SK-N-SH treated with all-trans-retinoic acid at 6 μM for 48 hours (cell line): Measurements from ENCODE around the gene DNAH14.

Experiments
- ATAC-seq: fragments of 200-7000 bp; cut with Tn5 transposase; 3 replicates; pipeline ENCODE4 v1.9.1; 2020; ENCODE audit warnings: mild to moderate bottlenecking, moderate library complexity
- ARNTL ChIP-seq: fragments of 450-650 bp; formaldehyde crosslinking; IDR thresholded peaks from 2 replicates; pipeline ENCODE4 v1.5.0; 2020; ENCODE audit warnings: low read depth, mild to moderate bottlenecking, moderate library complexity, borderline replicate concordance
- BACH2 ChIP-seq: fragments of 250-450 bp; sonication (Bioruptor Pico); IDR thresholded peaks from 2 replicates; pipeline ENCODE4 v1.9.0; 2021; ENCODE audit warnings: mild to moderate bottlenecking, borderline replicate concordance
- CSDC2 ChIP-seq: fragments of 250-450 bp; sonication (Bioruptor Pico); IDR thresholded peaks from 2 replicates; pipeline ENCODE4 v1.5.0; 2020; ENCODE audit warnings: mild to moderate bottlenecking, moderate library complexity
- ESRRG ChIP-seq: fragments of 250-450 bp; sonication (Bioruptor Pico); IDR thresholded peaks from 2 replicates; pipeline ENCODE4 v1.6.1; 2021; ENCODE audit warnings: mild to moderate bottlenecking
- ISL1 ChIP-seq: fragments of 250-450 bp; sonication (Bioruptor Pico); IDR thresholded peaks from 2 replicates; pipeline ENCODE4 v2.1.2; 2022; ENCODE audit warnings: mild to moderate bottlenecking, moderate library complexity
- OSR1 ChIP-seq: fragments of 250-450 bp; sonication (Bioruptor Pico); IDR thresholded peaks from 2 replicates; pipeline ENCODE4 v1.8.0; 2022; ENCODE audit warnings: moderate library complexity, mild to moderate bottlenecking, inconsistent platforms
- PPARA ChIP-seq: fragments of 250-450 bp; sonication (Bioruptor Pico); IDR thresholded peaks from 2 replicates; pipeline ENCODE4 v1.5.0; 2020; ENCODE audit warnings: mild to moderate bottlenecking, borderline replicate concordance
- RARB ChIP-seq: fragments of 250-450 bp; sonication (Bioruptor Pico); IDR thresholded peaks from 2 replicates; pipeline ENCODE4 v1.8.0; 2021; ENCODE audit warnings: mild to moderate bottlenecking, moderate library complexity
- SNAI2 ChIP-seq: fragments of 250-450 bp; sonication (Bioruptor Pico); IDR thresholded peaks from 2 replicates; pipeline ENCODE4 v1.5.0; 2020; ENCODE audit warnings: mild to moderate bottlenecking, moderate library complexity
- TCF4 ChIP-seq: fragments of 250-450 bp; sonication (Bioruptor Pico); IDR thresholded peaks from 2 replicates; pipeline ENCODE4 v1.8.0; 2021; ENCODE audit warnings: mild to moderate bottlenecking, moderate library complexity, borderline replicate concordance
- TOX ChIP-seq: fragments of 250-450 bp; sonication (Bioruptor Pico); IDR thresholded peaks from 2 replicates; pipeline ENCODE4 v1.8.0; 2021; ENCODE audit warnings: mild to moderate bottlenecking, moderate library complexity, borderline replicate concordance
- ZC3H10 ChIP-seq: fragments of 250-450 bp; sonication (Bioruptor Pico); IDR thresholded peaks from 2 replicates; pipeline ENCODE4 v1.5.1; 2021; ENCODE audit warnings: mild to moderate bottlenecking, moderate library complexity
- ZFP3 ChIP-seq: fragments of 250-450 bp; sonication (Bioruptor Pico); IDR thresholded peaks from 2 replicates; pipeline ENCODE4 v1.5.0; 2020; ENCODE audit warnings: mild to moderate bottlenecking, moderate library complexity
- ZFP30 ChIP-seq: fragments of 450-650 bp; formaldehyde crosslinking; IDR thresholded peaks from 2 replicates; pipeline ENCODE4 v1.5.0; 2022; ENCODE audit warnings: mild to moderate bottlenecking, moderate library complexity
- ZNF70 ChIP-seq: fragments of 450-650 bp; formaldehyde crosslinking; IDR thresholded peaks from 2 replicates; pipeline ENCODE4 v1.5.0; 2020; ENCODE audit warnings: mild to moderate bottlenecking, moderate library complexity
- TF ChIP-seq, protein P1 (sequence below): fragments of 250-450 bp; sonication (Bioruptor Pico); IDR thresholded peaks from 2 replicates; pipeline ENCODE4 v1.8.0; 2021; ENCODE audit warnings: low read depth, mild to moderate bottlenecking, moderate library complexity, borderline replicate concordance
- TF ChIP-seq, protein P2 (sequence below): fragments of 250-450 bp; sonication (Bioruptor Pico); IDR thresholded peaks from 2 replicates; pipeline ENCODE4 v1.5.1; 2020; ENCODE audit warnings: low read depth, mild to moderate bottlenecking, moderate library complexity
- TF ChIP-seq, protein P3 (sequence below): fragments of 250-450 bp; sonication (Bioruptor Pico); IDR thresholded peaks from 2 replicates; pipeline ENCODE4 v1.8.0; 2020; ENCODE audit warnings: mild to moderate bottlenecking, moderate library complexity, borderline replicate concordance
- TF ChIP-seq, protein P4 (sequence below): fragments of 250-450 bp; sonication (Bioruptor Pico); IDR thresholded peaks from 2 replicates; pipeline ENCODE4 v1.5.1; 2021; ENCODE audit warnings: mild to moderate bottlenecking, moderate library complexity
- TF ChIP-seq, protein P5 (sequence below): fragments of 250-450 bp; sonication (Bioruptor Pico); IDR thresholded peaks from 2 replicates; pipeline ENCODE4 v1.5.0; 2020; ENCODE audit warnings: mild to moderate bottlenecking, moderate library complexity

Gene DNAH14

DNA sequence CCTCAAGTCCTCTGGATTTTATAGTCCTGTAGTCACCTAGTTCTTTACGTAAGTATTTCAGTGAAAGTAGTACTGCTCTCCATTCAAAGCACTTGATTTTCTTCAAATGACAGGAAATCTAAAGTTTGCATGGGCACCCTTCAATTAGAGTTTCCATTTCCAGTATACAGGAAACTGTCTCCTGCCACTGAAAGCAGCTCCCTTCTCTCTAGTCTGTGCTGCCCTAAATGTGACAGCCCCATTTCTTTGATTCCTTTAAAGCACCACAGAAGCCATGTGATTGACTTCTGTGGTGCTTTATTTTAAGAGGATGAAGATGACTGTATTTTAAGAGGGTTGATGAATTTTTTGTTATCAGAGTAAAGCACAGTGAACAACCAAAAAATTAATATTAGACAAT lies 226.1 kb downstream of the DNAH14 start:
- TF ChIP-seq, protein P1, sequence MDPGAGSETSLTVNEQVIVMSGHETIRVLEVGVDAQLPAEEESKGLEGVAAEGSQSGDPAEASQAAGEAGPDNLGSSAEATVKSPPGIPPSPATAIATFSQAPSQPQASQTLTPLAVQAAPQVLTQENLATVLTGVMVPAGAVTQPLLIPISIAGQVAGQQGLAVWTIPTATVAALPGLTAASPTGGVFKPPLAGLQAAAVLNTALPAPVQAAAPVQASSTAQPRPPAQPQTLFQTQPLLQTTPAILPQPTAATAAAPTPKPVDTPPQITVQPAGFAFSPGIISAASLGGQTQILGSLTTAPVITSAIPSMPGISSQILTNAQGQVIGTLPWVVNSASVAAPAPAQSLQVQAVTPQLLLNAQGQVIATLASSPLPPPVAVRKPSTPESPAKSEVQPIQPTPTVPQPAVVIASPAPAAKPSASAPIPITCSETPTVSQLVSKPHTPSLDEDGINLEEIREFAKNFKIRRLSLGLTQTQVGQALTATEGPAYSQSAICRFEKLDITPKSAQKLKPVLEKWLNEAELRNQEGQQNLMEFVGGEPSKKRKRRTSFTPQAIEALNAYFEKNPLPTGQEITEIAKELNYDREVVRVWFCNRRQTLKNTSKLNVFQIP: no peak
- no peak for TF ChIP-seq CSDC2 (CRISPR knock-in tag)
- TF ChIP-seq BACH2 (CRISPR knock-in tag): no peak
- no peak for TF ChIP-seq ZFP3 (CRISPR knock-in tag)
- TF ChIP-seq, protein P2, sequence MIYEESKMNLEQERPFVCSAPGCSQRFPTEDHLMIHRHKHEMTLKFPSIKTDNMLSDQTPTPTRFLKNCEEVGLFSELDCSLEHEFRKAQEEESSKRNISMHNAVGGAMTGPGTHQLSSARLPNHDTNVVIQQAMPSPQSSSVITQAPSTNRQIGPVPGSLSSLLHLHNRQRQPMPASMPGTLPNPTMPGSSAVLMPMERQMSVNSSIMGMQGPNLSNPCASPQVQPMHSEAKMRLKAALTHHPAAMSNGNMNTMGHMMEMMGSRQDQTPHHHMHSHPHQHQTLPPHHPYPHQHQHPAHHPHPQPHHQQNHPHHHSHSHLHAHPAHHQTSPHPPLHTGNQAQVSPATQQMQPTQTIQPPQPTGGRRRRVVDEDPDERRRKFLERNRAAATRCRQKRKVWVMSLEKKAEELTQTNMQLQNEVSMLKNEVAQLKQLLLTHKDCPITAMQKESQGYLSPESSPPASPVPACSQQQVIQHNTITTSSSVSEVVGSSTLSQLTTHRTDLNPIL: no peak
- TF ChIP-seq, protein P3, sequence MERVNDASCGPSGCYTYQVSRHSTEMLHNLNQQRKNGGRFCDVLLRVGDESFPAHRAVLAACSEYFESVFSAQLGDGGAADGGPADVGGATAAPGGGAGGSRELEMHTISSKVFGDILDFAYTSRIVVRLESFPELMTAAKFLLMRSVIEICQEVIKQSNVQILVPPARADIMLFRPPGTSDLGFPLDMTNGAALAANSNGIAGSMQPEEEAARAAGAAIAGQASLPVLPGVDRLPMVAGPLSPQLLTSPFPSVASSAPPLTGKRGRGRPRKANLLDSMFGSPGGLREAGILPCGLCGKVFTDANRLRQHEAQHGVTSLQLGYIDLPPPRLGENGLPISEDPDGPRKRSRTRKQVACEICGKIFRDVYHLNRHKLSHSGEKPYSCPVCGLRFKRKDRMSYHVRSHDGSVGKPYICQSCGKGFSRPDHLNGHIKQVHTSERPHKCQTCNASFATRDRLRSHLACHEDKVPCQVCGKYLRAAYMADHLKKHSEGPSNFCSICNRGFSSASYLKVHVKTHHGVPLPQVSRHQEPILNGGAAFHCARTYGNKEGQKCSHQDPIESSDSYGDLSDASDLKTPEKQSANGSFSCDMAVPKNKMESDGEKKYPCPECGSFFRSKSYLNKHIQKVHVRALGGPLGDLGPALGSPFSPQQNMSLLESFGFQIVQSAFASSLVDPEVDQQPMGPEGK (CRISPR knock-in tag): no peak
- TF ChIP-seq ZC3H10 (CRISPR knock-in tag): no peak
- TF ChIP-seq TCF4 (CRISPR knock-in tag): no peak
- no peak for TF ChIP-seq RARB (CRISPR knock-in tag)
- TF ChIP-seq SNAI2 (CRISPR knock-in tag): no peak
- no peak for TF ChIP-seq ARNTL (CRISPR knock-in tag)
- no peak for TF ChIP-seq ZFP30 (CRISPR knock-in tag)
- TF ChIP-seq, protein P4, sequence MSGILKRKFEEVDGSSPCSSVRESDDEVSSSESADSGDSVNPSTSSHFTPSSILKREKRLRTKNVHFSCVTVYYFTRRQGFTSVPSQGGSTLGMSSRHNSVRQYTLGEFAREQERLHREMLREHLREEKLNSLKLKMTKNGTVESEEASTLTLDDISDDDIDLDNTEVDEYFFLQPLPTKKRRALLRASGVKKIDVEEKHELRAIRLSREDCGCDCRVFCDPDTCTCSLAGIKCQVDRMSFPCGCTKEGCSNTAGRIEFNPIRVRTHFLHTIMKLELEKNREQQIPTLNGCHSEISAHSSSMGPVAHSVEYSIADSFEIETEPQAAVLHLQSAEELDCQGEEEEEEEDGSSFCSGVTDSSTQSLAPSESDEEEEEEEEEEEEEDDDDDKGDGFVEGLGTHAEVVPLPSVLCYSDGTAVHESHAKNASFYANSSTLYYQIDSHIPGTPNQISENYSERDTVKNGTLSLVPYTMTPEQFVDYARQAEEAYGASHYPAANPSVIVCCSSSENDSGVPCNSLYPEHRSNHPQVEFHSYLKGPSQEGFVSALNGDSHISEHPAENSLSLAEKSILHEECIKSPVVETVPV (CRISPR knock-in tag): no peak
- TF ChIP-seq, protein P5, sequence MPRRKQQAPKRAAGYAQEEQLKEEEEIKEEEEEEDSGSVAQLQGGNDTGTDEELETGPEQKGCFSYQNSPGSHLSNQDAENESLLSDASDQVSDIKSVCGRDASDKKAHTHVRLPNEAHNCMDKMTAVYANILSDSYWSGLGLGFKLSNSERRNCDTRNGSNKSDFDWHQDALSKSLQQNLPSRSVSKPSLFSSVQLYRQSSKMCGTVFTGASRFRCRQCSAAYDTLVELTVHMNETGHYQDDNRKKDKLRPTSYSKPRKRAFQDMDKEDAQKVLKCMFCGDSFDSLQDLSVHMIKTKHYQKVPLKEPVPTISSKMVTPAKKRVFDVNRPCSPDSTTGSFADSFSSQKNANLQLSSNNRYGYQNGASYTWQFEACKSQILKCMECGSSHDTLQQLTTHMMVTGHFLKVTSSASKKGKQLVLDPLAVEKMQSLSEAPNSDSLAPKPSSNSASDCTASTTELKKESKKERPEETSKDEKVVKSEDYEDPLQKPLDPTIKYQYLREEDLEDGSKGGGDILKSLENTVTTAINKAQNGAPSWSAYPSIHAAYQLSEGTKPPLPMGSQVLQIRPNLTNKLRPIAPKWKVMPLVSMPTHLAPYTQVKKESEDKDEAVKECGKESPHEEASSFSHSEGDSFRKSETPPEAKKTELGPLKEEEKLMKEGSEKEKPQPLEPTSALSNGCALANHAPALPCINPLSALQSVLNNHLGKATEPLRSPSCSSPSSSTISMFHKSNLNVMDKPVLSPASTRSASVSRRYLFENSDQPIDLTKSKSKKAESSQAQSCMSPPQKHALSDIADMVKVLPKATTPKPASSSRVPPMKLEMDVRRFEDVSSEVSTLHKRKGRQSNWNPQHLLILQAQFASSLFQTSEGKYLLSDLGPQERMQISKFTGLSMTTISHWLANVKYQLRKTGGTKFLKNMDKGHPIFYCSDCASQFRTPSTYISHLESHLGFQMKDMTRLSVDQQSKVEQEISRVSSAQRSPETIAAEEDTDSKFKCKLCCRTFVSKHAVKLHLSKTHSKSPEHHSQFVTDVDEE (CRISPR knock-in tag): no peak
- no peak for TF ChIP-seq ISL1
- TF ChIP-seq ESRRG (CRISPR knock-in tag): no peak
- TF ChIP-seq ZNF70 (CRISPR knock-in tag): no peak
- no peak for TF ChIP-seq TOX (CRISPR knock-in tag)
- TF ChIP-seq PPARA (CRISPR knock-in tag): no peak
- no peak for TF ChIP-seq OSR1 (CRISPR knock-in tag)
- ATAC-seq: no peak

DNA sequence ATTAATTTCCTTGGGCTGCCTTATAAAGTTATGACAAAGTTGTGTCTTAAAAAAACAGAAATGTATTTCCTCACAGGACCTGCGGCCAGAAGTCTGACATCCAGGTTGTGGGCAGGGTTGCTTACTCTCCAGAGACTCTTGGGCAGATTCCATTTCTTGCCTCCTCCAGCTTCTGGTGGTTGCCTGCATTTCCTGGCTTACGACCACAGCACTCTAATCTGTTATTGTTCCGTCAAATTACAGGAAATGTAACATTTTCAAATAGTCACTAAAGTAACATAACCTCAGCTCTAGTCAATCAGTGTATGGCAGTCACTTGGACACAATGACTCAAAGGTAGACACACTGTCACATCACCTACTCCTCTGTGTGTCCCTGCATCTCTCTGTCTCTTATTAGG lies 226.8 kb downstream of the DNAH14 start:
- no peak for TF ChIP-seq ZFP30 (CRISPR knock-in tag)
- no peak for TF ChIP-seq CSDC2 (CRISPR knock-in tag)
- TF ChIP-seq ARNTL (CRISPR knock-in tag): no peak
- TF ChIP-seq ISL1: no peak
- ATAC-seq: no peak

DNA sequence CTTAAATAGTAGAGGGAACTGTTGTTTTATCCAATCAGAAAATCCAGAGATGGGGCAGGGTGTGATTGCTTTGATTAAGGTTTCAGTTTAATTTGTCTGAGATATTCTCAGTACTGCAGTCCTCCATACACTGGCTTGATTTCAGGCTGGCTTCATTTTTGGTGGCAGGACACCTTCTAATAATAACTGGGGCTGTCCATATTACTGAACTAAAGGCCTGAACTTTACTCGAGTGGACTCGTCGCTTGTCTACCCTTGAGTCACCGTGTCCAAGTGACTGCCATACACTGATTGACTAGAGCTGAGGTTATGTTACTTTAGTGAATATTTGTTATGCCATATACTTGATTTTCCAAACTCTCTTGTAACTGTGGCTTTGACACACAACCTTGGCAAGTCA lies 228.8 kb downstream of the DNAH14 start:
- no peak for ATAC-seq
- TF ChIP-seq, protein P1: no peak
- TF ChIP-seq, protein P3 (CRISPR knock-in tag): no peak
- TF ChIP-seq, protein P5 (CRISPR knock-in tag): no peak
- no peak for TF ChIP-seq ZNF70 (CRISPR knock-in tag)
- TF ChIP-seq ZFP30 (CRISPR knock-in tag): no peak
- no peak for TF ChIP-seq TCF4 (CRISPR knock-in tag)
- TF ChIP-seq ISL1: no peak
- TF ChIP-seq, protein P2: no peak
- TF ChIP-seq SNAI2 (CRISPR knock-in tag): no peak
